DOHH2 (cell line): ENCODE results near the gene MORN5.

Experiments used
- CTCF ChIP-seq: fragments of 200-600 bp; sonication (generic); IDR thresholded peaks from one replicate; pipeline ENCODE4 v1.5.1; 2014; ENCODE audit warnings: antibody characterized with exemption, mild to moderate bottlenecking, low read depth, low read length; ENCODE audit not compliant: poor library complexity, severe bottlenecking
- EZH2phosphoT487 ChIP-seq: fragments of 200-600 bp; sonication (generic); IDR thresholded peaks from 2 replicates; pipeline ENCODE4 v1.6.1; 2017; ENCODE audit warnings: borderline replicate concordance, mild to moderate bottlenecking, antibody characterized with exemption, low read length, moderate library complexity, mixed read lengths

- TF ChIP-seq CTCF (no peak), EZH2phosphoT487 (no peak)
Observed at GRCh38 chr9:122228568-122229484, 69.1 kb downstream of the MORN5 start, which contains the start of gene LHX6.
